Hepatocyte (in vitro differentiated cells): Measurements from ENCODE around the gene PRR4. TPM values are rescaled to one million over a fixed set of nuclear protein-coding genes. Genes with fewer than 3 reads are reported as not detected.

Experiments used
- DNase-seq: peaks from one replicate; pipeline ENCODE4 v3.0.0-alpha.2; 2016; ENCODE audit warnings: low spot score
- H2AFZ ChIP-seq: fragments of 200-600 bp; sonication (generic); 2 replicates; pipeline ENCODE4 v1.6.0; 2016; ENCODE audit warnings: antibody characterized with exemption, mild to moderate bottlenecking
- H3K27ac ChIP-seq: fragments of 200-600 bp; sonication (generic); 2 replicates; pipeline ENCODE4 v1.5.1; 2016; ENCODE audit warnings: mild to moderate bottlenecking
- H3K27me3 ChIP-seq: fragments of 200-600 bp; sonication (generic); 2 replicates; pipeline ENCODE4 v1.6.1; 2016
- H3K36me3 ChIP-seq: fragments of 200-600 bp; sonication (generic); replicated peaks from 2 replicates; pipeline ENCODE4 v1.5.1; 2016; ENCODE audit warnings: low read depth; ENCODE audit not compliant: insufficient read depth
- H3K4me1 ChIP-seq: fragments of 200-600 bp; sonication (generic); 2 replicates; pipeline ENCODE4 v1.5.1; 2016; ENCODE audit warnings: mild to moderate bottlenecking, moderate library complexity; ENCODE audit not compliant: insufficient read depth
- H3K4me2 ChIP-seq: fragments of 200-600 bp; sonication (generic); 2 replicates; pipeline ENCODE4 v1.6.0; 2016
- H3K4me3 ChIP-seq: fragments of 200-600 bp; sonication (generic); 2 replicates; pipeline ENCODE4 v1.5.1; 2016; ENCODE audit warnings: mild to moderate bottlenecking
- H3K79me2 ChIP-seq: fragments of 200-600 bp; sonication (generic); 2 replicates; pipeline ENCODE4 v1.6.0; 2017; ENCODE audit warnings: mild to moderate bottlenecking
- H3K9me2 ChIP-seq: fragments of 200-600 bp; sonication (generic); replicated peaks from 2 replicates; pipeline ENCODE4 v1.6.0; 2017; ENCODE audit warnings: mild to moderate bottlenecking; ENCODE audit not compliant: insufficient read depth
- H3K9me3 ChIP-seq: fragments of 200-600 bp; sonication (generic); 2 replicates; pipeline ENCODE4 v1.5.1; 2016; ENCODE audit warnings: low read depth, mild to moderate bottlenecking
- H4K20me1 ChIP-seq: fragments of 200-600 bp; sonication (generic); 2 replicates; pipeline ENCODE4 v1.6.0; 2016; ENCODE audit warnings: mild to moderate bottlenecking; ENCODE audit not compliant: insufficient read depth, poor library complexity, severe bottlenecking
- EZH2 ChIP-seq: fragments of 200-600 bp; sonication (generic); IDR thresholded peaks from 2 replicates; pipeline ENCODE4 v1.6.1; 2016; ENCODE audit warnings: antibody characterized with exemption, mild to moderate bottlenecking, borderline replicate concordance
- EZH2phosphoT487 ChIP-seq: fragments of 200-600 bp; sonication (generic); IDR thresholded peaks from one replicate; pipeline ENCODE4 v1.6.1; 2018; ENCODE audit warnings: antibody characterized with exemption, mild to moderate bottlenecking, low read depth, moderate library complexity; ENCODE audit not compliant: unreplicated experiment, severe bottlenecking
- WGBS: methylation state at CpG from one replicate; pipeline ENCODE4 v1.1.6; 2016; ENCODE audit warnings: low lambda C conversion rate; ENCODE audit errors: missing lambda C conversion rate; 5-methylcytosine and 5-hydroxymethylcytosine counted together
- polyA plus RNA-seq: library from polyadenylated mRNA; unstranded; fragments of >200 nt; fragmentation: Nextera tagmentation; extraction: Ambion mirVana; gene quantifications from 2 replicates; pipeline ENCODE4 v1.2.1, GENCODE V29; 2016
- total RNA-seq: library from RNA; depleted of rRNA; stranded (reverse); fragments of >200 nt; gene quantifications from 2 replicates; pipeline ENCODE4 v1.2.3, GENCODE V29; 2014
- TF ChIP-seq, protein P1 (sequence below): fragments of 200-600 bp; sonication (generic); IDR thresholded peaks from 2 replicates; pipeline ENCODE4 v1.5.1; 2016; ENCODE audit warnings: antibody characterized with exemption, mild to moderate bottlenecking; ENCODE audit not compliant: poor library complexity

The PRR4 gene
- total and polyA plus RNA-seq, 2 experiments from 2014 or later: 3.9 to 6.4 TPM

DNA sequence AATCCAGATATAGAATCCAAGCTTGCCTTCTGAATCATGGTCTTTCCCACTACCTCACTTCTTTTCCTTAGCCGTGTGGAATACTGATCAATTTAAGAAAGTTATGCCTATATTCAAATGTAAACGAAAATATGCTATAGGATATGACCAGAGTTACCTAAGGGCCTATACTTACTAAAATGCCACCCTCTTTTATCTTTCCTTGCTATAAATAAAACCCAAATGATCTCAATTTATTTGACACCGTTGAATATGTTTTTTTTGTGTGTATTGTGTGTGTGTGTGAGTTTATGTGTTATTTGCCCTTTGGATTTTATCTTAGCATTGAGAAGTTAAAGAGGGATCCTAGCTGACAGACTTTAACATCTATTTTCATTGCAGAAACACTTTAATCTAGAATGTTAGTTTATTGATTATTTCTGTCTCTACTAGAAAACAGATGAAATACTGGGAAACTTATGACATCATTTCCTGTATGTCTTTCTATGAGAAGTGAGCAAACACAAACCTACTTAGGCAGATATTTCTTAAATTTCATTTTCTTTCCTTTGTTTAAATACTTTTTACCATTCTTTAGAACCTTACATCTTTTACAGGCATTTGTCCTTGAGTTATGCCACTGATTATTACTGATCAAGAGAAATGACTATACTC is 37.3 kb downstream of the PRR4 start:
- Histone ChIP-seq H2AFZ (no peak overlapping the region), H3K4me2 (no peak overlapping the region), H3K79me2 (no peaks in the 10 kb centered on the region), H3K4me1 (no peaks in the 10 kb centered on the region), H3K27ac (no peak overlapping the region), H3K9me2 (no peaks in the 10 kb centered on the region), H4K20me1 (no peaks in the 10 kb centered on the region), H3K4me3 (no peak overlapping the region), H3K9me3 (no peaks in the 10 kb centered on the region), H3K27me3 (no peaks in the 10 kb centered on the region), H3K36me3 (no peaks in the 10 kb centered on the region)
- WGBS: 90% methylated on average over 3 of the region's 3 CpGs
- DNase-seq: no peak
- TF ChIP-seq EZH2 (no peak), EZH2phosphoT487 (no peak)
- TF ChIP-seq, protein P1, sequence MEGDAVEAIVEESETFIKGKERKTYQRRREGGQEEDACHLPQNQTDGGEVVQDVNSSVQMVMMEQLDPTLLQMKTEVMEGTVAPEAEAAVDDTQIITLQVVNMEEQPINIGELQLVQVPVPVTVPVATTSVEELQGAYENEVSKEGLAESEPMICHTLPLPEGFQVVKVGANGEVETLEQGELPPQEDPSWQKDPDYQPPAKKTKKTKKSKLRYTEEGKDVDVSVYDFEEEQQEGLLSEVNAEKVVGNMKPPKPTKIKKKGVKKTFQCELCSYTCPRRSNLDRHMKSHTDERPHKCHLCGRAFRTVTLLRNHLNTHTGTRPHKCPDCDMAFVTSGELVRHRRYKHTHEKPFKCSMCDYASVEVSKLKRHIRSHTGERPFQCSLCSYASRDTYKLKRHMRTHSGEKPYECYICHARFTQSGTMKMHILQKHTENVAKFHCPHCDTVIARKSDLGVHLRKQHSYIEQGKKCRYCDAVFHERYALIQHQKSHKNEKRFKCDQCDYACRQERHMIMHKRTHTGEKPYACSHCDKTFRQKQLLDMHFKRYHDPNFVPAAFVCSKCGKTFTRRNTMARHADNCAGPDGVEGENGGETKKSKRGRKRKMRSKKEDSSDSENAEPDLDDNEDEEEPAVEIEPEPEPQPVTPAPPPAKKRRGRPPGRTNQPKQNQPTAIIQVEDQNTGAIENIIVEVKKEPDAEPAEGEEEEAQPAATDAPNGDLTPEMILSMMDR: no peak

DNA sequence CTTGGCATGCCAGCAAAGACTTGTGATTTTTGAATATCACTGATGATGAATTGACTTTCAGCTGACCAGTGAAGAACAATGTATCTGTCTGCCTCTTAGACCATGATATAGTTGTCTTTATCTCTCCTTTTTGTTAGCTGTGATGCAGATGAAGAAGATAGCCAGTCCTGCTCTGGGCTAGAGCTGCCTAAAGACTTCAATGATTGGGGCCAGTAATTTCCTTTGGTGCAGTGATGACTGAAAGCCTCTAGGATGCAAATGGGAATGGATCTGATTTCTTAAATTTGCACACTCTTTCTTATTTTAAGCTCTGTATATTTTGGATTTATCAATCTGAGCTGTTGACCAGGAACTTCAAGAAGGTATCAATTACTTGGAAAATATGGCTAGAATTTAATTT is 39.2 kb downstream of the PRR4 start, which contains the start of gene TAS2R9:
Gene TAS2R9 (minus strand): TSS at position 101 of the 400 bp plus-strand sequence. CDS start 93 bp downstream, at position 8.
- Histone ChIP-seq H3K36me3 (no peaks in the 10 kb centered on the region), H4K20me1 (no peaks in the 10 kb centered on the region), H3K27ac (no peak within 1 kb of the TSS), H3K79me2 (no peaks in the 10 kb centered on the region), H3K9me3 (no peaks in the 10 kb centered on the region), H3K4me2 (no peak within 1 kb of the TSS), H3K27me3 (no peaks in the 10 kb centered on the region), H3K9me2 (no peaks in the 10 kb centered on the region), H3K4me1 (no peaks in the 10 kb centered on the region), H2AFZ (no peak within 1 kb of the TSS), H3K4me3 (no peak within 1 kb of the TSS)
- no peak for DNase-seq
- TF ChIP-seq EZH2phosphoT487: no peak
- no peak for TF ChIP-seq EZH2
- TF ChIP-seq, protein P1: no peak

DNA sequence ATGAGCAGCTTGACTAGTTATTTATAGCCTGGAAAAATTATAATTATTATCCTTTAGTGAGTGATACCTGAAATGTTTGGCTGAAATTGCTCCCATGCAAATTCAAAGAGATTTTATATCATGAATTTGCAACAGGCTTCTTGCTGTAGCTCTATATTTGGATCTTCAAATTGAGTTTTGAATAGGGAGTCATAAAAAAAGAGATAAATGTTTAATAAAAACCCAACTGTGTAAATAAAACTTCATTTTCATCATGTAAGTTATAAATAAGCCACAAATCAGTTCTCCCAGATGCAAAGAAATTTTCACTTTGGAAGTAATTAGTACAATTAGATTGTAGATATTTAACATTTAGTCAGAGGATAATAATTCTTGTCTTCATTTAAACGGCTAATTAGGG is 42.1 kb downstream of the PRR4 start, which contains the start of gene TAS2R8:
Gene TAS2R8 (minus strand): TSS at position 101 of the 400 bp plus-strand sequence. CDS start 306 bp downstream, outside the sequence.
- Histone ChIP-seq H3K9me2 (no peaks in the 10 kb centered on the region), H3K27me3 (no peaks in the 10 kb centered on the region), H3K36me3 (no peaks in the 10 kb centered on the region), H3K4me3 (no peak within 1 kb of the TSS), H3K79me2 (no peaks in the 10 kb centered on the region), H3K4me2 (no peak within 1 kb of the TSS), H2AFZ (no peak within 1 kb of the TSS), H4K20me1 (no peaks in the 10 kb centered on the region), H3K9me3 (no peaks in the 10 kb centered on the region), H3K4me1 (no peaks in the 10 kb centered on the region), H3K27ac (no peak within 1 kb of the TSS)
- no peak for DNase-seq
- WGBS: 85% methylated on average over 1 of the region's 1 CpG
- TF ChIP-seq, protein P1: no peak
- TF ChIP-seq EZH2phosphoT487: no peak
- no peak for TF ChIP-seq EZH2
